Thoracic aorta (tissue), 2 donors: Measurements from ENCODE around the gene TK1. TPM values are rescaled to one million over a fixed set of nuclear protein-coding genes. Genes with fewer than 3 reads are reported as not detected.

Experiments used
- ATAC-seq: fragments of 150-250 bp; one replicate; pipeline ENCODE4 v1.8.0; 2017; ENCODE audit warnings: low read depth; ENCODE audit not compliant: insufficient number of reproducible peaks, low FRiP score
- DNase-seq: peaks from one replicate; pipeline ENCODE4 v3.0.0-alpha.2; 2020; ENCODE audit warnings: low spot score
- H3K27ac ChIP-seq, 2 donors: fragments of 200-600 bp; sonication (generic); 1 replicate in 1 of 2; 2 replicates in 1 of 2; pipeline ENCODE4 v1.5.1; 2016; ENCODE audit warnings: mild to moderate bottlenecking in 2 of 2, moderate library complexity in 2 of 2
- H3K27me3 ChIP-seq: fragments of 200-600 bp; sonication (generic); replicated peaks from 2 replicates; pipeline ENCODE4 v1.6.0; 2016; ENCODE audit warnings: mild to moderate bottlenecking; ENCODE audit not compliant: insufficient read depth
- H3K36me3 ChIP-seq: fragments of 200-600 bp; sonication (generic); one replicate; pipeline ENCODE4 v1.5.1; 2016
- H3K4me1 ChIP-seq, 2 donors: fragments of 200-600 bp; sonication (generic); 1 replicate in 1 of 2; 2 replicates in 1 of 2; pipeline versions ENCODE4 v1.5.1 to v1.6.0; 2016; ENCODE audit warnings: low read depth in 2 of 2, mild to moderate bottlenecking in 1 of 2; ENCODE audit not compliant: control insufficient read depth in 1 of 2
- H3K4me3 ChIP-seq: fragments of 200-600 bp; sonication (generic); 2 replicates; pipeline ENCODE4 v1.5.1; 2016; ENCODE audit warnings: mild to moderate bottlenecking
- H3K9me3 ChIP-seq: fragments of 200-600 bp; sonication (generic); 2 replicates; pipeline ENCODE4 v1.5.1; 2016
- total RNA-seq, 2 donors: library from RNA; depleted of rRNA; stranded (reverse); fragments of >200 nt; gene quantifications; one replicate each; pipeline versions ENCODE4 v1.1.0 to v1.2.3, GENCODE V29; 2016
- TF ChIP-seq, protein P1 (sequence below): fragments of 200-600 bp; sonication (generic); IDR thresholded peaks from one replicate; pipeline ENCODE4 v1.5.1; 2019; ENCODE audit warnings: antibody characterized with exemption

The TK1 gene
- total RNA-seq, 2 donors from 2014 or later: 3.3 to 3.5 TPM

DNA sequence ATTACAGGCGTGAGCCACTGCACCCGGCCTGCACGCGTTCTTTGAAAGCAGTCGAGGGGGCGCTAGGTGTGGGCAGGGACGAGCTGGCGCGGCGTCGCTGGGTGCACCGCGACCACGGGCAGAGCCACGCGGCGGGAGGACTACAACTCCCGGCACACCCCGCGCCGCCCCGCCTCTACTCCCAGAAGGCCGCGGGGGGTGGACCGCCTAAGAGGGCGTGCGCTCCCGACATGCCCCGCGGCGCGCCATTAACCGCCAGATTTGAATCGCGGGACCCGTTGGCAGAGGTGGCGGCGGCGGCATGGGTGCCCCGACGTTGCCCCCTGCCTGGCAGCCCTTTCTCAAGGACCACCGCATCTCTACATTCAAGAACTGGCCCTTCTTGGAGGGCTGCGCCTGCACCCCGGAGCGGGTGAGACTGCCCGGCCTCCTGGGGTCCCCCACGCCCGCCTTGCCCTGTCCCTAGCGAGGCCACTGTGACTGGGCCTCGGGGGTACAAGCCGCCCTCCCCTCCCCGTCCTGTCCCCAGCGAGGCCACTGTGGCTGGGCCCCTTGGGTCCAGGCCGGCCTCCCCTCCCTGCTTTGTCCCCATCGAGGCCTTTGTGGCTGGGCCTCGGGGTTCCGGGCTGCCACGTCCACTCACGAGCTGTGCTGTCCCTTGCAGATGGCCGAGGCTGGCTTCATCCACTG lies 27.3 kb upstream of the TK1 start, which contains the start of gene BIRC5:
Gene BIRC5, plus strand, starts transcription at position 238 of the 690 bp plus-strand sequence. Its CDS starts 64 bp downstream, at position 302.
- Histone ChIP-seq H3K9me3 (no peaks in the 10 kb centered on the region), H3K4me3 (peak within 1 kb of the TSS; percentile 66), H3K4me1 (peaks cover 4 to 6% of the 10 kb centered on the region in 2 donors), H3K27me3 (no peaks in the 10 kb centered on the region), H3K36me3 (no peaks in the 10 kb centered on the region), H3K27ac (no peak within 1 kb of the TSS)
- TF ChIP-seq, protein P1, sequence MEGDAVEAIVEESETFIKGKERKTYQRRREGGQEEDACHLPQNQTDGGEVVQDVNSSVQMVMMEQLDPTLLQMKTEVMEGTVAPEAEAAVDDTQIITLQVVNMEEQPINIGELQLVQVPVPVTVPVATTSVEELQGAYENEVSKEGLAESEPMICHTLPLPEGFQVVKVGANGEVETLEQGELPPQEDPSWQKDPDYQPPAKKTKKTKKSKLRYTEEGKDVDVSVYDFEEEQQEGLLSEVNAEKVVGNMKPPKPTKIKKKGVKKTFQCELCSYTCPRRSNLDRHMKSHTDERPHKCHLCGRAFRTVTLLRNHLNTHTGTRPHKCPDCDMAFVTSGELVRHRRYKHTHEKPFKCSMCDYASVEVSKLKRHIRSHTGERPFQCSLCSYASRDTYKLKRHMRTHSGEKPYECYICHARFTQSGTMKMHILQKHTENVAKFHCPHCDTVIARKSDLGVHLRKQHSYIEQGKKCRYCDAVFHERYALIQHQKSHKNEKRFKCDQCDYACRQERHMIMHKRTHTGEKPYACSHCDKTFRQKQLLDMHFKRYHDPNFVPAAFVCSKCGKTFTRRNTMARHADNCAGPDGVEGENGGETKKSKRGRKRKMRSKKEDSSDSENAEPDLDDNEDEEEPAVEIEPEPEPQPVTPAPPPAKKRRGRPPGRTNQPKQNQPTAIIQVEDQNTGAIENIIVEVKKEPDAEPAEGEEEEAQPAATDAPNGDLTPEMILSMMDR: no peak
- ATAC-seq (peak; percentile 65), DNase-seq (peak; percentile 66)

DNA sequence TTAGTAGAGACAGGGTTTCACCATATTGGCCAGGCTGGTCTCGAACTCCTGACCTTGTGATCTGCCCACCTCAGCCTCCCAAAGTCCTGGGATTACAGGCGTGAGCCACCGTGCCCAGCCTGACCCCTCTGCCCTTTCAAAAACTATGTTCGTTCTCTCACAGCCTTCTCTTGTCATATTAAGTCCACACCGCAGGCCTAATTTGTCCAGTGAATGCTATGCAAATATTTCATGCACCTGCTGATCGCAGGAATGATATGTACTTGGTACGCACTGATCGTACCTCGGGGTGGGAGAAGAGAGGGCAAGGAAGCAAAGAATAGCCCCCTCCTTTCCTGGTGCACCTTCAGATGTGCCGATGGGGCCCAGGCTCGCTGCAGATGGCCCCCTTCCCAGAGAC lies 24.2 kb upstream of the TK1 start:
- H3K4me3 ChIP-seq: no peak overlapping the region
- no peaks in the 10 kb centered on the region for H3K27me3 ChIP-seq
- no peak for ATAC-seq
- TF ChIP-seq, protein P1: no peak
- peaks cover 4 to 6% of the 10 kb centered on the region in 2 donors for H3K4me1 ChIP-seq
- H3K9me3 ChIP-seq: no peaks in the 10 kb centered on the region
- DNase-seq: no peak
- no peak overlapping the region for H3K27ac ChIP-seq
- H3K36me3 ChIP-seq: no peaks in the 10 kb centered on the region

DNA sequence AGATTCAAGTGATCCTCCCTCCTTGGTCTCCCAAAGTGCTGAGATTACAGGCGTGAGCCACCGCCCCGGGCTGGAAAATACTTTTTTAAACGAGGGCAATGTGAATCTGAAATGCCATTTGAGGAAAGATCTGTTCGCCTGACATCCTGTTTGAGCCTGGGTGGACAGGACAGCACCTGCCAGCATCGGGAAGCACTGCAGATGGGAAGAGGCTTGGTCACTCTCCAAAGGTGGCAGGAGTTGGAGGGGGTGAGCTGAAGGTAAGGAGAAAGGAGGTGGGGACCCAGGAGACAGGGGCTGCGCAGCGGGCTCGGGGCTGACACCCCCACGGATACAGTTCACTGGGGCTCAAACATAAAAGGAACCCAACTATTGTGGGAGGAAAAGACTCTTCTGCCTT lies 23.3 kb upstream of the TK1 start:
- H3K4me1 ChIP-seq: peaks cover 4 to 6% of the 10 kb centered on the region in 2 donors
- TF ChIP-seq, protein P1: no peak
- no peaks in the 10 kb centered on the region for H3K36me3 ChIP-seq
- ATAC-seq: no peak
- DNase-seq: no peak
- no peak overlapping the region for H3K4me3 ChIP-seq
- no peaks in the 10 kb centered on the region for H3K9me3 ChIP-seq
- H3K27ac ChIP-seq: no peak overlapping the region
- H3K27me3 ChIP-seq: no peaks in the 10 kb centered on the region

DNA sequence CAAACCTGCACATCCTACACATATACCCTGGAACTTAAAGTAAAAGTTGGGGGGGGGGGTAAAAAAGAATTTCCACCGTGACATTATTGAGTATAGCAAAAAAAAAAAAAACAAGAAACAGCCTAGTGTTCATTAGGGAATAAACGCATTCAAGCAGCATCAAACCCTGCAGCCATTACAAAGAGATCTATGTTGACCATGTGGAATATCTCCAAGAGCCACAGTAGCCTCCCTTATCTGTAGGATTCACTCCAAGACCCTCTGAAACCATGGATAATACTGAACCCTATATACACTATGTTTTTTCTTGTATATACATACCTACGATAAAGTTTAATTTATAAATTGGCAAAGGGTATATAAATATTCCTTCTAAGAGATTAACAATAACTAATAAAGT lies 21.6 kb upstream of the TK1 start:
- Histone ChIP-seq H3K4me3 (no peak overlapping the region), H3K4me1 (no peaks in the 10 kb centered on the region), H3K27me3 (no peaks in the 10 kb centered on the region), H3K9me3 (no peaks in the 10 kb centered on the region), H3K27ac (no peak overlapping the region), H3K36me3 (no peaks in the 10 kb centered on the region)
- no peak for DNase-seq
- TF ChIP-seq, protein P1: no peak
- no peak for ATAC-seq

DNA sequence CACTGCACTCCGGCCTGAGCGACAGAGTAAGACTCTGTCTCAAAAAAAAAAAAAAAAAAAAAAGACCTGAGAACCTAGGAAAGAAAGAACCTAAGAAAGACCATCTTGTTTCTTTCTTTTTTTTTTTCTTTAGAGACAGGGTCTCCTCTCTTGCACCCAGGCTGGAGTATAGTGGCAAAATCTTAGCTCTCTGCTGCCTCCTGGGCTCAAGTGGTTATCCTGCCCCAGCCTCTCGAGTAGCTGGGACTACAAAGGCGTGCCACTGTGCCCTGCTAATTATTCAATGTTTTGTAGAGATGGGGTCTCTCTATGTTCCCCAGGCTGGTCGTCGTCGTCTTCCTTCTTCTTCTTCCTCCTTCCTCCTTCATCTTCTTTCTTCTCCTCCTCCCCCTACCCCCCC lies 19.4 kb upstream of the TK1 start:
- ATAC-seq (no peak), DNase-seq (no peak)
- H3K27ac ChIP-seq: no peak overlapping the region
- H3K9me3 ChIP-seq: no peaks in the 10 kb centered on the region
- TF ChIP-seq, protein P1: no peak
- H3K4me3 ChIP-seq: no peak overlapping the region
- H3K27me3 ChIP-seq: no peaks in the 10 kb centered on the region
- no peaks in the 10 kb centered on the region for H3K36me3 ChIP-seq
- no peaks in the 10 kb centered on the region for H3K4me1 ChIP-seq
